HCT116 (cell line): ENCODE data around the gene BRD4. TPM values are rescaled to one million over a fixed set of nuclear protein-coding genes. Genes with fewer than 3 reads are reported as not detected.

Experiments used
- ATAC-seq: fragments of 200-7000 bp; cut with Tn5 transposase; 2 replicates; pipeline ENCODE4 v1.9.1; 2020; ENCODE audit warnings: mild to moderate bottlenecking, moderate library complexity
- BruUV-seq: library from RNA; stranded (reverse); fragments of 400-500 nt; replicated peaks from 2 replicates; lab custom pipeline; 2021; lab: Mats Ljungman, UMichigan
- CTCF ChIA-PET: fragments of 300-600 bp; sonication (Branson Sonifier 250); formaldehyde crosslinking; loops from one replicate; lab custom pipeline; 2021; ENCODE audit warnings: antibody characterized with exemption; lab: Charles Lee
- POLR2A ChIA-PET: fragments of 300-600, 350-600 bp; sonication (Branson Sonifier 250); formaldehyde crosslinking; loops from one replicate; lab custom pipeline; 2021; ENCODE audit warnings: antibody characterized with exemption; lab: Charles Lee
- RAD21 ChIA-PET, 2 experiments: fragments of 300-600 bp; sonication (Branson Sonifier 250); formaldehyde crosslinking; loops; one replicate each; lab custom pipeline; 2023; ENCODE audit warnings: low total read pairs in 2 of 2; ENCODE audit not compliant: uncharacterized antibody in 2 of 2, unreplicated experiment in 2 of 2, low non-redundant PET in 1 of 2; lab: Charles Lee
- DNase-seq: peaks from one replicate; pipeline ENCODE4 v3.0.0-alpha.2; 2010; ENCODE audit warnings: low read depth, low spot score
- H2AFZ ChIP-seq: fragments of 200-600 bp; shearing (Covaris generic), sonication (generic); 2 replicates; pipeline ENCODE4 v1.6.1; 2017; ENCODE audit warnings: low read depth, mixed run types, mixed read lengths, antibody characterized with exemption, low read length; ENCODE audit not compliant: poor library complexity, severe bottlenecking
- H3K27ac ChIP-seq: 2 replicates; pipeline ENCODE4 v1.5.1; 2012; ENCODE audit warnings: low read depth, low read length
- H3K27me3 ChIP-seq: fragments of 200-600 bp; sonication (generic); 2 replicates; pipeline ENCODE4 v1.6.1; 2016; ENCODE audit warnings: mixed run types, low read length, mixed read lengths; ENCODE audit not compliant: insufficient read depth
- H3K36me3 ChIP-seq, 2 experiments: fragments of 200-500 bp in 1 of 2; fragments of 200-600 bp in 1 of 2; sonication (Bioruptor generic) in 1 of 2; sonication (generic) in 1 of 2; 2 replicates each; pipeline versions ENCODE4 v1.5.1 to v1.6.1; 2014 to 2016; ENCODE audit warnings: low read length in 2 of 2, inconsistent platforms in 1 of 2, mixed read lengths in 1 of 2, mixed run types in 1 of 2; ENCODE audit not compliant: insufficient read depth in 2 of 2, control insufficient read depth in 1 of 2
- H3K4me1 ChIP-seq, 2 experiments: fragments of 200-600 bp in 1 of 2; sonication (generic) in 1 of 2; 2 replicates each; pipeline versions ENCODE4 v1.5.1 to v1.6.1; 2012 to 2017; ENCODE audit warnings: low read length in 2 of 2, inconsistent platforms in 1 of 2, mild to moderate bottlenecking in 1 of 2, mixed read lengths in 1 of 2, mixed run types in 1 of 2, moderate library complexity in 1 of 2; ENCODE audit not compliant: insufficient read depth in 2 of 2, control insufficient read depth in 1 of 2
- H3K4me2 ChIP-seq: fragments of 200-600 bp; sonication (generic); 2 replicates; pipeline ENCODE4 v1.6.1; 2017; ENCODE audit warnings: mixed run types, low read length, mixed read lengths
- H3K4me3 ChIP-seq, 2 experiments: fragments of 200-600 bp in 1 of 2; sonication (generic) in 1 of 2; replicated peaks in 1 of 2; 2 replicates each; pipeline ENCODE4 v1.5.1; 2011 to 2016; ENCODE audit warnings: low read length in 2 of 2, control low read depth in 1 of 2, low read depth in 1 of 2, mild to moderate bottlenecking in 1 of 2, mixed read lengths in 1 of 2, mixed run types in 1 of 2
- H3K79me2 ChIP-seq: fragments of 200-600 bp; sonication (generic); 2 replicates; pipeline ENCODE4 v1.6.1; 2017; ENCODE audit warnings: mild to moderate bottlenecking, mixed run types, low read length, moderate library complexity, mixed read lengths; ENCODE audit not compliant: insufficient read depth
- H3K9ac ChIP-seq: fragments of 200-600 bp; sonication (generic); 2 replicates; pipeline ENCODE4 v1.6.1; 2016; ENCODE audit warnings: low read length, mixed read lengths
- H3K9me2 ChIP-seq: fragments of 200-600 bp; sonication (generic), shearing (Covaris generic); 2 replicates; pipeline ENCODE4 v1.6.1; 2017; ENCODE audit warnings: mixed run types, mild to moderate bottlenecking, moderate library complexity; ENCODE audit not compliant: insufficient read depth
- H3K9me3 ChIP-seq, 2 experiments: fragments of 200-500 bp in 1 of 2; fragments of 200-600 bp in 1 of 2; sonication (Bioruptor generic) in 1 of 2; sonication (generic) in 1 of 2; 2 replicates each; pipeline ENCODE4 v1.6.1; 2014 to 2017; ENCODE audit warnings: low read length in 2 of 2, mixed read lengths in 2 of 2, inconsistent platforms in 1 of 2, low read depth in 1 of 2, mild to moderate bottlenecking in 1 of 2, mixed run types in 1 of 2, moderate library complexity in 1 of 2; ENCODE audit not compliant: control insufficient read depth in 1 of 2, insufficient read depth in 1 of 2
- H4K20me1 ChIP-seq: fragments of 200-600 bp; sonication (generic), shearing (Covaris generic); 2 replicates; pipeline ENCODE4 v1.6.1; 2017; ENCODE audit warnings: mixed run types, mild to moderate bottlenecking, moderate library complexity; ENCODE audit not compliant: insufficient read depth
- CBX3 ChIP-seq: IDR thresholded peaks from 2 replicates; pipeline ENCODE4 v1.6.1; 2012; ENCODE audit warnings: low read depth
- CTCF ChIP-seq, 3 experiments: fragments of 200-600 bp in 1 of 3; sonication (generic) in 1 of 3; IDR thresholded peaks in 2 of 3; conservative IDR thresholded peaks in 1 of 3; 2 replicates each; pipeline ENCODE4 v1.5.1; 2012 to 2017; ENCODE audit warnings: low read depth in 2 of 3, low read length in 2 of 3, antibody characterized with exemption in 1 of 3, borderline replicate concordance in 1 of 3, control low read depth in 1 of 3, mild to moderate bottlenecking in 1 of 3, mixed read lengths in 1 of 3, mixed run types in 1 of 3, moderate library complexity in 1 of 3; ENCODE audit not compliant: insufficient read depth in 1 of 3
- EGR1 ChIP-seq: IDR thresholded peaks from 2 replicates; pipeline ENCODE4 v1.6.1; 2012; ENCODE audit warnings: low read depth
- EZH2phosphoT487 ChIP-seq: fragments of 200-600 bp; IDR thresholded peaks from 2 replicates; pipeline ENCODE4 v1.6.1; 2018; ENCODE audit warnings: antibody characterized with exemption, borderline replicate concordance
- POLR2AphosphoS5 ChIP-seq: IDR thresholded peaks from 2 replicates; pipeline ENCODE4 v1.6.1; 2011; ENCODE audit warnings: mild to moderate bottlenecking, low read depth, low read length, moderate library complexity
- RAD21 ChIP-seq: IDR thresholded peaks from 2 replicates; pipeline ENCODE4 v1.6.1; 2012; ENCODE audit warnings: low read depth, mild to moderate bottlenecking
- REST ChIP-seq: IDR thresholded peaks from 2 replicates; pipeline ENCODE4 v1.6.1; 2012; ENCODE audit warnings: low read depth
- ZBTB33 ChIP-seq: IDR thresholded peaks from 2 replicates; pipeline ENCODE4 v1.6.1; 2011; ENCODE audit warnings: mild to moderate bottlenecking, low read length, moderate library complexity; ENCODE audit not compliant: insufficient replicate concordance; ENCODE audit errors: extremely low read depth
- ZNF274 ChIP-seq: fragments of 200-500 bp; sonication (Bioruptor generic); IDR thresholded peaks from 2 replicates; pipeline ENCODE4 v1.6.1; 2014; ENCODE audit warnings: mild to moderate bottlenecking, low read depth, low read length, inconsistent platforms
- intact Hi-C: fragments of 100-400 bp; cut with micrococcal nuclease; formaldehyde crosslinking; loops from 2 replicates; pipeline ENCODE4 v1.10.0; 2022
- total RNA-seq: library from RNA; stranded (reverse); gene quantifications from one replicate; pipeline ENCODE4 v1.2.1, GENCODE V29; 2021; ENCODE audit not compliant: unreplicated experiment

The BRD4 gene
- total RNA-seq, 1 experiment from 2014 or later, result 52.9 TPM

GRCh38 chr19:15269806-15270205 lies 62.5 kb downstream of the BRD4 start:
- no peak overlapping the region for H2AFZ ChIP-seq
- H3K4me1 ChIP-seq, result no peaks in the 10 kb centered on the region
- ChIA-PET POLR2A (no interaction called here), RAD21 (no interaction called here), CTCF (no interaction called here)
- no peaks in the 10 kb centered on the region for H4K20me1 ChIP-seq
- no peak for TF ChIP-seq ZNF274
- TF ChIP-seq CTCF (IDR thresholded peaks at IDR 0.05 in 2 of 3, conservative IDR thresholded peaks at IDR 0.05 in 1 of 3; ENCODE audit: borderline replicate concordance in 1 of 3, insufficient read depth in 1 of 3, low read depth in 2 of 3, low read length in 2 of 3), result no peak
- no peak for TF ChIP-seq RAD21
- TF ChIP-seq ZBTB33, result no peak
- TF ChIP-seq EZH2phosphoT487, result no peak
- no peak for TF ChIP-seq EGR1
- no peak for TF ChIP-seq POLR2AphosphoS5
- TF ChIP-seq CBX3, result no peak
- no peak for TF ChIP-seq REST
- ATAC-seq, result no peak
- no peak overlapping the region for H3K4me2 ChIP-seq
- H3K4me3 ChIP-seq, result no peak overlapping the region
- intact Hi-C loops, result loop anchor here (10.0 kb wide), 1 partner anchor 105 kb away; the partner anchor contains the start of gene AKAP8
- no peaks in the 10 kb centered on the region for H3K27me3 ChIP-seq
- no peak overlapping the region for H3K9ac ChIP-seq
- peaks cover 73% of the 10 kb centered on the region for H3K79me2 ChIP-seq
- no peak for DNase-seq
- no TSS peak for BruUV-seq
- H3K9me2 ChIP-seq, result no peaks in the 10 kb centered on the region
- H3K9me3 ChIP-seq, result no peaks in the 10 kb centered on the region
- H3K36me3 ChIP-seq, result peaks cover 3 to 7% of the 10 kb centered on the region in 2 experiments; a peak in 1 of 4 replicates
- no peak overlapping the region for H3K27ac ChIP-seq
